Endometrial microvascular endothelial cells (primary cell): ENCODE measurements around the gene PLSCR5. TPM values are rescaled to one million over a fixed set of nuclear protein-coding genes. Genes with fewer than 3 reads are reported as not detected.

Experiments
- in situ Hi-C: cut with HindIII; loops from 2 replicates; pipeline ENCODE4 v1.10.0; 2017; ENCODE audit warnings: low sequenced_read_pairs, low pct_unique_long_range_greater_than_20kb; ENCODE audit errors: inconsistent ontology term
- total RNA-seq: library from RNA; depleted of rRNA; stranded (reverse); fragments of >200 nt; gene quantifications from one replicate; pipeline ENCODE4 v1.2.3, GENCODE V29; 2015; ENCODE audit errors: inconsistent ontology term

Gene PLSCR5
- total RNA-seq, result not detected

- in situ Hi-C loops, result no loop called here
Observed at GRCh38 chr3:146605106-146605505, at the start of gene PLSCR5. Gene PLSCR5 (minus strand): TSS chr3:146605346. CDS start chr3:146605212, 134 bp downstream.

GRCh38 chr3:146653978-146654377 is 48.8 kb upstream of the PLSCR5 start:
- in situ Hi-C loops, result no loop called here

- in situ Hi-C loops, result no loop called here
Observed at GRCh38 chr3:146650691-146651442, 45.7 kb upstream of the PLSCR5 start.

GRCh38 chr3:146646261-146646660 is 41.1 kb upstream of the PLSCR5 start:
- in situ Hi-C loops, result no loop called here

- in situ Hi-C loops, result no loop called here
Observed at GRCh38 chr3:146640955-146641867, 36.1 kb upstream of the PLSCR5 start.

GRCh38 chr3:146640361-146640760 is 35.2 kb upstream of the PLSCR5 start:
- in situ Hi-C loops, result no loop called here

GRCh38 chr3:146638718-146639117 is 33.6 kb upstream of the PLSCR5 start:
- in situ Hi-C loops, result no loop called here

GRCh38 chr3:146637871-146638270 is 32.7 kb upstream of the PLSCR5 start:
- in situ Hi-C loops, result no loop called here

GRCh38 chr3:146636881-146637280 is 31.7 kb upstream of the PLSCR5 start:
- in situ Hi-C loops, result no loop called here

GRCh38 chr3:146634346-146634745 is 29.2 kb upstream of the PLSCR5 start:
- in situ Hi-C loops, result no loop called here

- in situ Hi-C loops, result no loop called here
Observed at GRCh38 chr3:146628671-146629070, 23.5 kb upstream of the PLSCR5 start.

GRCh38 chr3:146626403-146627122 is 21.4 kb upstream of the PLSCR5 start:
- in situ Hi-C loops, result no loop called here

- in situ Hi-C loops, result no loop called here
Observed at GRCh38 chr3:146625186-146625775, 20.1 kb upstream of the PLSCR5 start.

GRCh38 chr3:146621723-146622122 is 16.6 kb upstream of the PLSCR5 start:
- in situ Hi-C loops, result no loop called here

GRCh38 chr3:146612015-146612414 is 6.9 kb upstream of the PLSCR5 start:
- in situ Hi-C loops, result no loop called here

- in situ Hi-C loops, result no loop called here
Observed at GRCh38 chr3:146611096-146611495, 6.0 kb upstream of the PLSCR5 start.

GRCh38 chr3:146598535-146598934 is 6.6 kb downstream of the PLSCR5 start:
- in situ Hi-C loops, result no loop called here

- in situ Hi-C loops, result no loop called here
Observed at GRCh38 chr3:146594843-146595482, 10.2 kb downstream of the PLSCR5 start.
